ENCODE measurements around the gene CACUL1. TPM values are rescaled to one million over a fixed set of nuclear protein-coding genes. Genes with fewer than 3 reads are reported as not detected.
"Not testable (repeated sequence)": the region's sequence is repeated elsewhere in the genome, so short reads cannot be mapped to it uniquely, and the experiment has no call there.

Gene CACUL1
- polyA plus RNA-seq, 3 donors from 2014 or later = 23.8 to 41.4 (median 25.8) TPM

DNA sequence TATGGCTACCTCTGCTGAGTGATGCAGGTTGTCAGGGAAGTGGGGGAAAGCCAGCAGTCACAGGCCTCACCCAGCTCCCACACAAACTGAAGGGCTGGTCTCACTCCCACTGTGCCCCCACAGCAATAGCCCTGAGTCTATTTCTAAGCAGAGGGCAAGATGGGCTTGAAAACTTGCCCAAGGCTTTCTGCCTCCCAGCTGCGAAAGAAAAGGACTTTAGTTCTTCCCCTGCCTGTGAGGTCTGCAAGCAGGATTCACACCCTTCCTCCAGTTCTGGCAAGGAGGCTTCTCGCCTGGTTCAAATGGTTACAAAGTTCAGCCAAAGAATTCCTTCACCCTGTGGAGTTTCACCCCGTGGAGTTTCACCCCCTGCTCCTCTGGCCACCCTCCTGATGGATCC, 96.0 kb downstream of the CACUL1 start:
- H3K4me3 Mint-ChIP-seq = no peak overlapping the region
- peaks cover 7 to 18% of the 10 kb centered on the region in 2 donors for H3K4me1 Mint-ChIP-seq
- no peak for DNase-seq
- H3K9me3 Mint-ChIP-seq = peaks cover 2 to 45% (median 10%) of the 10 kb centered on the region in 6 donors
- H3K27me3 Mint-ChIP-seq (ENCODE audit: low read depth in 3 of 3) = peaks cover 8 to 46% (median 15%) of the 10 kb centered on the region in 3 donors
- peaks cover 4 to 10% (median 5%) of the 10 kb centered on the region in 3 donors for H3K36me3 Mint-ChIP-seq
- H3K27ac Mint-ChIP-seq = no peak overlapping the region

GRCh38 chr10:118658168-118658567, 96.6 kb downstream of the CACUL1 start:
- not testable (repeated sequence) for H3K27ac Mint-ChIP-seq, H3K36me3 Mint-ChIP-seq, DNase-seq
- Mint-ChIP-seq H3K4me3 (peak overlapping the region in 1 of 5 donors; percentile 21), H3K4me1 (peaks cover 7 to 18% of the 10 kb centered on the region in 2 donors), H3K27me3 (ENCODE audit: low read depth in 3 of 3) (peaks cover 8 to 45% (median 16%) of the 10 kb centered on the region in 3 donors), H3K9me3 (peaks cover 2 to 51% (median 10%) of the 10 kb centered on the region in 6 donors)

GRCh38 chr10:118645294-118645693, 109.5 kb downstream of the CACUL1 start:
- DNase-seq, H3K36me3 Mint-ChIP-seq, H3K4me1 Mint-ChIP-seq, H3K9me3 Mint-ChIP-seq, H3K4me3 Mint-ChIP-seq, H3K27ac Mint-ChIP-seq: not testable (repeated sequence)
- H3K27me3 Mint-ChIP-seq (ENCODE audit: low read depth in 3 of 3) = peaks cover 9 to 29% (median 13%) of the 10 kb centered on the region in 3 donors

DNA sequence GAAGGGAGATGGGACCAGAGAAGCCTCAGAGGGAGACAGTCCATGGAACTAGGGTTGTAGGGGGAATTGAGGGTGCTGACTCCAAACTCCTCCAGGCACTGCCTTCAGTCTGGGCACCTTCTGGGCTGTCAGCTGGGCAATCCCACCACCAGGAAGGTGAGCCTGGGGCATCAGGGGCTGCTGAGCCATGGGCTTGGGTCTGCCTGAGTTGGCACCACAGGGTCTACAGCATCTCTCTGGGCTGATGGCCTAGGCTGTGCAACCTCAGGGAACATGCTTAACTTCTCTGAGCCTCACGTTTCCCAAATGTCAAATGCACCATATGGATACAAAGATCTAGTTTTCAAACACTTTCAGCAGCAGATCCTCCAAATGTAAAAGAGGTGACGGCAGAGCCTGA, 112.5 kb downstream of the CACUL1 start:
- Mint-ChIP-seq H3K4me3 (no peak overlapping the region), H3K27ac (no peak overlapping the region), H3K36me3 (no peaks in the 10 kb centered on the region), H3K27me3 (ENCODE audit: low read depth in 3 of 3) (peaks cover 2 to 27% (median 9%) of the 10 kb centered on the region in 3 donors), H3K9me3 (peaks cover 0 to 8% (median 0%) of the 10 kb centered on the region in 6 donors), H3K4me1 (no peaks in the 10 kb centered on the region)
- no peak for DNase-seq

GRCh38 chr10:118638680-118639079, 116.1 kb downstream of the CACUL1 start:
- no peak overlapping the region for H3K4me3 Mint-ChIP-seq
- H3K27ac Mint-ChIP-seq = no peak overlapping the region
- peaks cover 2 to 25% (median 6%) of the 10 kb centered on the region in 3 donors for H3K27me3 Mint-ChIP-seq (ENCODE audit: low read depth in 3 of 3)
- H3K9me3 Mint-ChIP-seq = peaks cover 0 to 8% (median 0%) of the 10 kb centered on the region in 6 donors
- no peaks in the 10 kb centered on the region for H3K36me3 Mint-ChIP-seq
- no peaks in the 10 kb centered on the region for H3K4me1 Mint-ChIP-seq
- no peak for DNase-seq

- peaks cover 0 to 4% (median 0%) of the 10 kb centered on the region in 6 donors for H3K9me3 Mint-ChIP-seq
- no peaks in the 10 kb centered on the region for H3K36me3 Mint-ChIP-seq
- no peak overlapping the region for H3K27ac Mint-ChIP-seq
- peaks cover 4 to 19% (median 5%) of the 10 kb centered on the region in 3 donors for H3K27me3 Mint-ChIP-seq (ENCODE audit: low read depth in 3 of 3)
- no peak overlapping the region for H3K4me3 Mint-ChIP-seq
- DNase-seq = no peak
- H3K4me1 Mint-ChIP-seq = no peaks in the 10 kb centered on the region
These were observed 118.9 kb downstream of the CACUL1 start for GRCh38 chr10:118635674-118636402.

DNA sequence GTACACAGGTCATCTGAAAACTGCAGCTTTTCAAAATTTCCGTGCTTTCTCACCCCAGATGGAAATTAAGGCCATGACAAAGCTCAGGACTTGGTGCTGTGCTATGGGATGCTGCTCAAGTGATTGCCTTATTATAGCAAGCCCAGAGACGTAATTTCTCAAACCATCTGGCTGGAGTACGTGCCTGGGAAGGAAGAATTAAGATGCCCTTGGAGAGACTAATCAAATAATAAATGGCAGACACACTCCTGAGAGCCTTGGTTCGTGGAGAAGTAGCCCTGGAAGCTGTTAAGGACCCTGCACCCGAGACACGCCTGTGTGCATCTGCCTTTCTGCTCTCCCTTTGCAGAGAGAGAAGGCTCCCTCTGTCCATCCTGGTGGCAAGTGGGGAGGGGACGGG, 121.0 kb downstream of the CACUL1 start:
- Mint-ChIP-seq H3K4me3 (no peak overlapping the region), H3K27ac (no peak overlapping the region), H3K36me3 (no peaks in the 10 kb centered on the region), H3K4me1 (no peaks in the 10 kb centered on the region), H3K27me3 (ENCODE audit: low read depth in 3 of 3) (peaks cover 6 to 7% (median 7%) of the 10 kb centered on the region in 3 donors), H3K9me3 (no peaks in the 10 kb centered on the region)
- DNase-seq = no peak

- H3K27ac Mint-ChIP-seq = no peak overlapping the region
- H3K27me3 Mint-ChIP-seq (ENCODE audit: low read depth in 3 of 3) = peaks cover 3 to 7% (median 7%) of the 10 kb centered on the region in 3 donors
- DNase-seq = no peak
- H3K9me3 Mint-ChIP-seq = no peaks in the 10 kb centered on the region
- no peak overlapping the region for H3K4me3 Mint-ChIP-seq
- no peaks in the 10 kb centered on the region for H3K4me1 Mint-ChIP-seq
- no peaks in the 10 kb centered on the region for H3K36me3 Mint-ChIP-seq
These were observed 125.6 kb downstream of the CACUL1 start for GRCh38 chr10:118629211-118629610.

- Mint-ChIP-seq H3K27ac (no peak overlapping the region), H3K27me3 (ENCODE audit: low read depth in 3 of 3) (peaks cover 3 to 9% (median 7%) of the 10 kb centered on the region in 3 donors), H3K4me1 (no peaks in the 10 kb centered on the region), H3K36me3 (no peaks in the 10 kb centered on the region), H3K4me3 (no peak overlapping the region), H3K9me3 (no peaks in the 10 kb centered on the region)
- DNase-seq = no peak
These were observed 126.4 kb downstream of the CACUL1 start for GRCh38 chr10:118628397-118628796.

DNA sequence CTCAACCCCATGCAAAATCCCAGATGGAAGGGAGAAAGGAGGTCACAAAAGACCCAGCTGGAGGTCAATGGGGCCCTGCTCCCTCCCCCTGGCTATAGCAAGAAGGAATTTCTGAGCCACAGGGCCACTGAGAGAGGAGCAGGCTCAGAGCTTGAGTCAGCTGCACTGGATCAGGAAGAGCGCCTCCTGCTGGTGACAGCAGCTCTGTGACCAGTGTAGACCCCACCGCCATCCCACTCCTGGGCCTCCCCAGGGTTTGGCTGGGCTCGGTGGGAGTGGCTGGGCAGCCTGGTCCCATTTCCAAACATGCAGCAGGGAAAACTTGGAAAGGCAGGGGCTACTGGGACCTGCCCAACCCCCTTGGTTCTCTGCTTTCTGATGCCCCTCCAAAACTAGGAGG, 127.8 kb downstream of the CACUL1 start:
- Mint-ChIP-seq H3K27me3 (ENCODE audit: low read depth in 3 of 3) (peaks cover 3 to 5% (median 4%) of the 10 kb centered on the region in 3 donors), H3K4me1 (no peaks in the 10 kb centered on the region), H3K9me3 (no peaks in the 10 kb centered on the region), H3K36me3 (no peaks in the 10 kb centered on the region), H3K27ac (no peak overlapping the region), H3K4me3 (no peak overlapping the region)
- no peak for DNase-seq

Other genes starting within 250 kb of the CACUL1 start
- gene PRLHR, start 159.3 kb downstream of the CACUL1 start, polyA plus RNA-seq = not detected

Measured in immature natural killer cell (primary cell).